Hepatocyte (in vitro differentiated cells): ENCODE results near the gene NGLY1.

ENCODE experiments used
- CTCF ChIP-seq: fragments of 200-600 bp; sonication (generic); IDR thresholded peaks from 2 replicates; pipeline ENCODE4 v1.5.1; 2016; ENCODE audit warnings: antibody characterized with exemption, mild to moderate bottlenecking; ENCODE audit not compliant: poor library complexity
- EZH2 ChIP-seq: fragments of 200-600 bp; sonication (generic); IDR thresholded peaks from 2 replicates; pipeline ENCODE4 v1.6.1; 2016; ENCODE audit warnings: antibody characterized with exemption, mild to moderate bottlenecking, borderline replicate concordance

- TF ChIP-seq EZH2 (no peak), CTCF (no peak)
Measured at GRCh38 chr3:25821746-25822573, 38.7 kb upstream of the NGLY1 start.
